Anterior cingulate cortex (tissue), 58 donors: Measurements from ENCODE around the gene TASP1.
"Not testable (repeated sequence)": the region's sequence is repeated elsewhere in the genome, so short reads cannot be mapped to it uniquely, and the experiment has no call there.

ENCODE experiments used
- DNase-seq, 58 donors: peaks; one replicate each; lab custom pipeline; 2025; lab: John Stamatoyannopoulos, UW

Gene TASP1

GRCh38 chr20:13358936-13359335 lies 279.8 kb downstream of the TASP1 start:
- DNase-seq, result not testable (repeated sequence)

GRCh38 chr20:13357782-13358181 lies 280.9 kb downstream of the TASP1 start:
- DNase-seq, result not testable (repeated sequence)

- DNase-seq, result no peak
These were observed 282.1 kb downstream of the TASP1 start for GRCh38 chr20:13356591-13356990.

- no peak for DNase-seq
These were observed 282.7 kb downstream of the TASP1 start for GRCh38 chr20:13355941-13356486.

GRCh38 chr20:13355411-13355810 lies 283.3 kb downstream of the TASP1 start:
- DNase-seq, result no peak

- DNase-seq, result no peak
These were observed 285.3 kb downstream of the TASP1 start for GRCh38 chr20:13353261-13353945.

- DNase-seq, result no peak
These were observed 289.5 kb downstream of the TASP1 start for GRCh38 chr20:13349235-13349604.

- peak in 3 of 58 donors; percentile 2 to 6 (median 4) for DNase-seq
These were observed 290.2 kb downstream of the TASP1 start for GRCh38 chr20:13348311-13349234.

- DNase-seq, result peak in 3 of 58 donors; percentile 1 to 9 (median 4)
These were observed 294.1 kb downstream of the TASP1 start for GRCh38 chr20:13344671-13345070.

- DNase-seq, result no peak
These were observed 296.1 kb downstream of the TASP1 start for GRCh38 chr20:13342469-13343242.

GRCh38 chr20:13341737-13342393 lies 296.9 kb downstream of the TASP1 start:
- no peak for DNase-seq

- no peak for DNase-seq
These were observed 298.6 kb downstream of the TASP1 start for GRCh38 chr20:13340088-13340487.
